Vagina (tissue), 2 donors: ENCODE results near the gene APP. TPM values are rescaled to one million over a fixed set of nuclear protein-coding genes. Genes with fewer than 3 reads are reported as not detected.

Experiments used
- DNase-seq, 2 donors: peaks; one replicate each; pipeline ENCODE4 v3.0.0-alpha.2; 2017; ENCODE audit errors: extremely low spot score in 2 of 2
- H3K27ac ChIP-seq: fragments of 200-600 bp; sonication (generic); one replicate; pipeline ENCODE4 v1.5.1; 2019
- H3K27me3 ChIP-seq: fragments of 200-600 bp; sonication (generic); one replicate; pipeline ENCODE4 v1.5.1; 2019
- H3K36me3 ChIP-seq, 2 donors: fragments of 200-600 bp; sonication (generic); one replicate each; pipeline ENCODE4 v1.5.1; 2017 to 2019
- H3K4me1 ChIP-seq: fragments of 200-600 bp; sonication (generic); one replicate; pipeline ENCODE4 v1.5.1; 2019
- H3K4me3 ChIP-seq, 2 donors: fragments of 200-600 bp; sonication (generic); 1 replicate in 1 of 2; 2 replicates in 1 of 2; pipeline ENCODE4 v1.5.1; 2016 to 2019
- H3K9me3 ChIP-seq: fragments of 200-600 bp; sonication (generic); one replicate; pipeline ENCODE4 v1.5.1; 2019
- POLR2A ChIP-seq, 2 donors: fragments of 450-650 bp; IDR thresholded peaks; one replicate each; pipeline ENCODE4 v1.6.1; 2017; ENCODE audit warnings: antibody characterized with exemption in 2 of 2, mild to moderate bottlenecking in 2 of 2, moderate library complexity in 2 of 2
- POLR2AphosphoS5 ChIP-seq, 2 donors: sonication (generic); formaldehyde crosslinking; IDR thresholded peaks; one replicate each; pipeline ENCODE4 v1.9.0; 2017; ENCODE audit warnings: antibody characterized with exemption in 2 of 2, mild to moderate bottlenecking in 2 of 2, low read depth in 1 of 2; ENCODE audit not compliant: insufficient read depth in 1 of 2
- intact Hi-C: fragments of 100-400 bp; cut with DNase I; formaldehyde crosslinking; loops from one replicate; pipeline ENCODE4 v1.15.1; 2023
- total RNA-seq: library from RNA; depleted of rRNA; stranded (reverse); fragments of >200 nt; gene quantifications from one replicate; pipeline ENCODE4 v1.2.3, GENCODE V29; 2016
- TF ChIP-seq, protein P1 (sequence below), 3 experiments: fragments of 450-650 bp in 2 of 3; fragments of 200-600 bp in 1 of 3; sonication (generic) in 1 of 3; IDR thresholded peaks; one replicate each; pipeline ENCODE4 v1.5.1; 2017 to 2019; ENCODE audit warnings: antibody characterized with exemption in 3 of 3, mild to moderate bottlenecking in 2 of 3, moderate library complexity in 2 of 3

Gene APP
- total RNA-seq, 1 donor from 2014 or later = 315 TPM

DNA sequence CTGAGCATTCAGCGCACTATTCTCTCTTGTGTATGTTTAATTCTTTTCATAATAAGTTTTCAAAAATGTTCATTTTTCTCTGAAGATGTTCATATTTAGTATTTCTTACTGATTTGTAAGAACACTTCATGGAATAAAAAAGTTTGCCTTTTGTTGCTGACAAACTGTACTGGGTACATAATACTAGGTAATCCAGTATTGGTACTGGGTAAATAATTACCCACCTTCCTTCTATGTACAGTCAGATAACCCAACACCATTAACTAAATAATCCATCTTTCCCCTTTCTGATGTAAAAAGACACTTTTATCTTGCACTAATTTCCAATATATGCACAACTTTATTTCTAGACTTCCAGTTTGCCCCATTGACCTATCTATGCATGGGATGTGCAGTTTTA, 23.9 kb downstream of the APP start:
- Histone ChIP-seq H3K27ac (no peak overlapping the region), H3K9me3 (no peaks in the 10 kb centered on the region), H3K4me1 (peaks cover 18% of the 10 kb centered on the region), H3K27me3 (no peaks in the 10 kb centered on the region), H3K36me3 (no peaks in the 10 kb centered on the region), H3K4me3 (no peak overlapping the region)
- intact Hi-C loops = no loop called here
- DNase-seq = no peak
- TF ChIP-seq POLR2A (IDR thresholded peaks at IDR 0.05) (no peak), POLR2AphosphoS5 (IDR thresholded peaks at IDR 0.05; ENCODE audit: insufficient read depth in 1 of 2, low read depth in 1 of 2) (no peak)
- TF ChIP-seq, protein P1, sequence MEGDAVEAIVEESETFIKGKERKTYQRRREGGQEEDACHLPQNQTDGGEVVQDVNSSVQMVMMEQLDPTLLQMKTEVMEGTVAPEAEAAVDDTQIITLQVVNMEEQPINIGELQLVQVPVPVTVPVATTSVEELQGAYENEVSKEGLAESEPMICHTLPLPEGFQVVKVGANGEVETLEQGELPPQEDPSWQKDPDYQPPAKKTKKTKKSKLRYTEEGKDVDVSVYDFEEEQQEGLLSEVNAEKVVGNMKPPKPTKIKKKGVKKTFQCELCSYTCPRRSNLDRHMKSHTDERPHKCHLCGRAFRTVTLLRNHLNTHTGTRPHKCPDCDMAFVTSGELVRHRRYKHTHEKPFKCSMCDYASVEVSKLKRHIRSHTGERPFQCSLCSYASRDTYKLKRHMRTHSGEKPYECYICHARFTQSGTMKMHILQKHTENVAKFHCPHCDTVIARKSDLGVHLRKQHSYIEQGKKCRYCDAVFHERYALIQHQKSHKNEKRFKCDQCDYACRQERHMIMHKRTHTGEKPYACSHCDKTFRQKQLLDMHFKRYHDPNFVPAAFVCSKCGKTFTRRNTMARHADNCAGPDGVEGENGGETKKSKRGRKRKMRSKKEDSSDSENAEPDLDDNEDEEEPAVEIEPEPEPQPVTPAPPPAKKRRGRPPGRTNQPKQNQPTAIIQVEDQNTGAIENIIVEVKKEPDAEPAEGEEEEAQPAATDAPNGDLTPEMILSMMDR (IDR thresholded peaks at IDR 0.05) = no peak

DNA sequence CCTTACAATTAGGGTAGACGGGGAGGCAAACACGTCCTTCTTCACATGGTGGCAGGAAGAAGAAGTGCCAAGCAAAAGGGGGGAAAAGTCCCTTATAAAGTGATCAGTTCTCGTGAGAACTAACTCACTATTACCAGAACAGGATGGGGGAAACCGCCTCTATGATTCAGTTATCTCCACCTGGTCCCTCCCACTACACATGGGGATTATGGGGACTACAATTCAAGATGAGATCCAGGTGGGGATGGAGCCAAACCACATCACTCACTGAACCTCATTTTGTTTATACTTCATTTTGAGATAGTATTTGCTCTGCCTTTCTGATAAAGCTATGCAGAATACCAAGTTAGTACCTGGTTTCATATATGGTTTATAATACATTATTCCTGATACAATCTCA, 26.5 kb downstream of the APP start:
- no peak for DNase-seq
- Histone ChIP-seq H3K9me3 (no peaks in the 10 kb centered on the region), H3K4me1 (peaks cover 36% of the 10 kb centered on the region), H3K27me3 (no peaks in the 10 kb centered on the region), H3K36me3 (no peaks in the 10 kb centered on the region), H3K4me3 (no peak overlapping the region), H3K27ac (no peak overlapping the region)
- intact Hi-C loops = no loop called here
- TF ChIP-seq, protein P1 (IDR thresholded peaks at IDR 0.05) = no peak
- no peak for TF ChIP-seq POLR2A (IDR thresholded peaks at IDR 0.05)
- no peak for TF ChIP-seq POLR2AphosphoS5 (IDR thresholded peaks at IDR 0.05; ENCODE audit: insufficient read depth in 1 of 2, low read depth in 1 of 2)

DNA sequence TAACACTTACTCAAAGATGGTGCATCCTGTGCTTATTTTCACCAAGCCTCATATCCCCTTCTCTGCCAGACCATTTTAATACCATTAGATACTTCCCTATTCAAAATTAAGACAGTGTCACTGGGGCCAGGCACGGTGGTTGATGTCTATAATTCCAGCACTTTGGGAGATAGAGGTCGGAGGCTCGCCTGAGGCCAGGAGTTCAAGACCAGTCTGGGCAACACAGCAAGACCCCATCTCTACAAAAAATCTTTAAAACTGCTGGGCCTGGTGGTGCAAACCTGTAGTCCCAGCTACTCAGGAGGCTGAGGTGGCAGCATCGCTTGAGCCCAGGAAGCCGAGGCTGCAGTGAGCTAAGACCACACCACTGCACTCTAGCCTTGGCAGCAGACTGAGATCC, 28.2 kb downstream of the APP start:
- no peaks in the 10 kb centered on the region for H3K9me3 ChIP-seq
- no peaks in the 10 kb centered on the region for H3K36me3 ChIP-seq
- H3K27ac ChIP-seq = no peak overlapping the region
- H3K4me1 ChIP-seq = peaks cover 32% of the 10 kb centered on the region
- TF ChIP-seq, protein P1 (IDR thresholded peaks at IDR 0.05) = no peak
- no peak for TF ChIP-seq POLR2A (IDR thresholded peaks at IDR 0.05)
- no peak for TF ChIP-seq POLR2AphosphoS5 (IDR thresholded peaks at IDR 0.05; ENCODE audit: insufficient read depth in 1 of 2, low read depth in 1 of 2)
- no peak for DNase-seq
- intact Hi-C loops = no loop called here
- H3K27me3 ChIP-seq = no peaks in the 10 kb centered on the region
- no peak overlapping the region for H3K4me3 ChIP-seq

DNA sequence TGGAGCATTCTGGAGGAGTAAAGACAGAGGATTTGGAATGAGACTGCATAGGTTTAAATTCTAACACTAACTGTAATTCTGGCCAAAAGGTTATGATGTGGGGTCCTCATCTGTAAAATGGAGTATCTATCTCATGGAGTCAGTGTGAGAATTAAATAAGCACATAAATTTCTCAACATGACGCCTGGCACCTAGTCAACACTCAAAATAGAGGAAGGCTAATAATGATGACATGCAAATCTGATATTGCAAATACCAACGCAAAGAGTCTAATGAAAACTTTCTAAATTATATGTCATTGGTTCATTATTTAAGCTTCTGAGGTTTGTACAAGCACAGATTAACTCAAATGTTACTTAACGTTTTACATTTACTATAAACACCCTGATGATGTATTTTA, 29.6 kb downstream of the APP start:
- Histone ChIP-seq H3K4me3 (no peak overlapping the region), H3K36me3 (no peaks in the 10 kb centered on the region), H3K27me3 (no peaks in the 10 kb centered on the region), H3K9me3 (no peaks in the 10 kb centered on the region), H3K4me1 (peaks cover 42% of the 10 kb centered on the region), H3K27ac (no peak overlapping the region)
- no peak for DNase-seq
- TF ChIP-seq POLR2A (IDR thresholded peaks at IDR 0.05) = no peak
- TF ChIP-seq, protein P1 (IDR thresholded peaks at IDR 0.05) = no peak
- TF ChIP-seq POLR2AphosphoS5 (IDR thresholded peaks at IDR 0.05; ENCODE audit: insufficient read depth in 1 of 2, low read depth in 1 of 2) = no peak
- intact Hi-C loops = no loop called here

DNA sequence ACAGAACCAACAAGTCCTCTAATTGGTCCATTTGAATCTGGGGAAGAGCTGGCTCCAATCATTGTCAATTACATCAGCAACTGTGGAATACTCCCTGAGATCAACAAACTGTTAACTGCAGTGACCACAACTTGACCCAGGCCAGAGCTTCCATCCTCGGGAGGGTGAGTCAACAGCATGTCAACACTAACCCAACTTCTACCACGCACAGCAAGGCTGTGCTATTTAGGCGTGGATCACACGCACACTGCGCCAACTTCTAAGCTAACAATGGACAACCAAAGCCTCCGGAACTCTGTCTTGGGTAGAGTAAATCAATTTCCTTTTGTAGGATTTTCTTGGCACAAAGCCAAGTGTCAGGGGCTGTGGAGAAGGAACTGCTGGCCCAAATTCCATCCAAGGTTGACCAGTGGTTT, 30.4 kb downstream of the APP start:
- Histone ChIP-seq H3K27me3 (no peaks in the 10 kb centered on the region), H3K4me3 (no peak overlapping the region), H3K9me3 (no peaks in the 10 kb centered on the region), H3K36me3 (no peaks in the 10 kb centered on the region), H3K27ac (no peak overlapping the region), H3K4me1 (peaks cover 42% of the 10 kb centered on the region)
- no peak for DNase-seq
- TF ChIP-seq, protein P1 (IDR thresholded peaks at IDR 0.05) = no peak
- TF ChIP-seq POLR2AphosphoS5 (IDR thresholded peaks at IDR 0.05; ENCODE audit: insufficient read depth in 1 of 2, low read depth in 1 of 2) (no peak), POLR2A (IDR thresholded peaks at IDR 0.05) (no peak)
- intact Hi-C loops = no loop called here
